ENCODE results near the gene OR10G4. TPM values are rescaled to one million over a fixed set of nuclear protein-coding genes. Genes with fewer than 3 reads are reported as not detected.
"Not testable (repeated sequence)": the region's sequence is repeated elsewhere in the genome, so short reads cannot be mapped to it uniquely, and the experiment has no call there.

The OR10G4 gene
- total RNA-seq, result not detected
- long read RNA-seq, result 0 reads

- intact Hi-C loops (cut with micrococcal nuclease), result no loop called here
- DNase-seq, result no peak
- no peak for ATAC-seq
Measured at GRCh38 chr11:124012697-124013096, at the start of gene OR10G4. OR10G4 (plus strand) TSS chr11:124012997; CDS start chr11:124015575, 2,578 bp downstream.

- DNase-seq (no peak), ATAC-seq (no peak)
- intact Hi-C loops (cut with micrococcal nuclease), result no loop called here
Measured at GRCh38 chr11:123973816-123974215, 39.0 kb upstream of the OR10G4 start.

- ATAC-seq (no peak), DNase-seq (no peak)
- intact Hi-C loops (cut with micrococcal nuclease), result no loop called here
Measured at GRCh38 chr11:123976770-123977560, 35.8 kb upstream of the OR10G4 start.

GRCh38 chr11:123977731-123978347 lies 35.0 kb upstream of the OR10G4 start, which contains the start of gene OR10S1:
OR10S1 (minus strand) TSS chr11:123977781; CDS start chr11:123977664, 117 bp downstream.
- ATAC-seq, result no peak
- no peak for DNase-seq
- intact Hi-C loops (cut with micrococcal nuclease), result no loop called here

- DNase-seq (no peak), ATAC-seq (no peak)
- intact Hi-C loops (cut with micrococcal nuclease), result no loop called here
Measured at GRCh38 chr11:123979311-123979710, 33.5 kb upstream of the OR10G4 start.

- DNase-seq, result no peak
- ATAC-seq, result no peak
- intact Hi-C loops (cut with micrococcal nuclease), result no loop called here
Measured at GRCh38 chr11:123995119-123995518, 17.7 kb upstream of the OR10G4 start, which contains the start of gene OR10G6. OR10G6 (minus strand) TSS chr11:123995161; CDS start chr11:123995161, 0 bp downstream.

GRCh38 chr11:124015837-124016236 lies 3.0 kb downstream of the OR10G4 start:
- ATAC-seq; DNase-seq; intact Hi-C loops (cut with micrococcal nuclease): not testable (repeated sequence)

- ATAC-seq, result no peak
- intact Hi-C loops (cut with micrococcal nuclease), result no loop called here
- DNase-seq, result no peak
Measured at GRCh38 chr11:124026498-124026897, 13.7 kb downstream of the OR10G4 start, which contains the start of gene OR10G8. OR10G8 (plus strand) TSS chr11:124026798; CDS start chr11:124029623, 2,825 bp downstream.

- no peak for DNase-seq
- intact Hi-C loops (cut with micrococcal nuclease), result no loop called here
- no peak for ATAC-seq
Measured at GRCh38 chr11:124036666-124037065, 23.9 kb downstream of the OR10G4 start.

GRCh38 chr11:124039557-124039956 lies 26.8 kb downstream of the OR10G4 start:
- ATAC-seq (no peak), DNase-seq (no peak)
- intact Hi-C loops (cut with micrococcal nuclease), result no loop called here

GRCh38 chr11:124041254-124041653 lies 28.5 kb downstream of the OR10G4 start, which contains the start of gene OR10G7:
OR10G7 (minus strand) TSS chr11:124041325; CDS start chr11:124039001, 2,324 bp downstream.
- no peak for DNase-seq
- no peak for ATAC-seq
- intact Hi-C loops (cut with micrococcal nuclease), result no loop called here

GRCh38 chr11:124043420-124043819 lies 30.6 kb downstream of the OR10G4 start:
- intact Hi-C loops (cut with micrococcal nuclease), result no loop called here
- no peak for ATAC-seq
- DNase-seq, result no peak

GRCh38 chr11:124050748-124051147 lies 38.0 kb downstream of the OR10G4 start:
- intact Hi-C loops (cut with micrococcal nuclease), result no loop called here
- no peak for ATAC-seq
- no peak for DNase-seq

GRCh38 chr11:124052966-124053365 lies 40.2 kb downstream of the OR10G4 start:
- intact Hi-C loops (cut with micrococcal nuclease), result no loop called here
- DNase-seq (no peak), ATAC-seq (no peak)

Other genes with a start within 250 kb of the OR10G4 start
- gene OR6M1, start 206.6 kb upstream of the OR10G4 start, total RNA-seq, result not detected
- gene TMEM225, start 127.3 kb upstream of the OR10G4 start, total RNA-seq, result not detected
- not detected for gene OR8D4, start 110.8 kb upstream of the OR10G4 start, total RNA-seq
- not detected for gene OR4D5, start 73.4 kb upstream of the OR10G4 start, total RNA-seq
- not detected for gene OR6T1, start 69.2 kb upstream of the OR10G4 start, total RNA-seq
- gene OR10S1, start 35.2 kb upstream of the OR10G4 start, total RNA-seq, result not detected
- not detected for gene OR10G6, start 17.8 kb upstream of the OR10G4 start, total RNA-seq
- gene OR10G9, start 10.0 kb downstream of the OR10G4 start, total RNA-seq, result not detected
- not detected for gene OR10G8, start 13.8 kb downstream of the OR10G4 start, total RNA-seq
- gene OR10G7, start 28.3 kb downstream of the OR10G4 start, total RNA-seq, result not detected
- 2.8 TPM for gene VWA5A, start 102.5 kb downstream of the OR10G4 start, total RNA-seq
- not detected for gene OR10D3, start 170.3 kb downstream of the OR10G4 start, total RNA-seq
- not detected for gene OR8G1, start 228.1 kb downstream of the OR10G4 start, total RNA-seq
- not detected for gene OR8G5, start 243.4 kb downstream of the OR10G4 start, total RNA-seq

All from left ventricle myocardium superior (tissue), 1 donor.